ENCODE measurements around the gene TYROBP.
"Not testable (repeated sequence)": the region's sequence is repeated elsewhere in the genome, so short reads cannot be mapped to it uniquely, and the experiment has no call there.

TYROBP gene

GRCh38 chr19:35931874-35932202 is 23.7 kb upstream of the TYROBP start:
- no peak for DNase-seq (ENCODE audit: low read depth)

GRCh38 chr19:35931161-35931873 is 23.2 kb upstream of the TYROBP start:
- DNase-seq (ENCODE audit: low read depth): peak; percentile 98

- no peak for DNase-seq (ENCODE audit: low read depth)
These were observed 21.8 kb upstream of the TYROBP start for GRCh38 chr19:35929876-35930275.

- no peak for DNase-seq (ENCODE audit: low read depth)
These were observed 20.4 kb upstream of the TYROBP start for GRCh38 chr19:35928507-35928906.

- no peak for DNase-seq (ENCODE audit: low read depth)
These were observed 17.4 kb upstream of the TYROBP start for GRCh38 chr19:35925501-35925900.

- no peak for DNase-seq (ENCODE audit: low read depth)
These were observed 12.9 kb upstream of the TYROBP start for GRCh38 chr19:35921012-35921411.

GRCh38 chr19:35919306-35919705 is 11.2 kb upstream of the TYROBP start:
- DNase-seq (ENCODE audit: low read depth): no peak

GRCh38 chr19:35915443-35915842 is 7.3 kb upstream of the TYROBP start:
- no peak for DNase-seq (ENCODE audit: low read depth)

GRCh38 chr19:35913589-35913988 is 5.5 kb upstream of the TYROBP start:
- no peak for DNase-seq (ENCODE audit: low read depth)

GRCh38 chr19:35911790-35912189 is 3.7 kb upstream of the TYROBP start:
- no peak for DNase-seq (ENCODE audit: low read depth)

- DNase-seq (ENCODE audit: low read depth): no peak
These were observed 3.1 kb upstream of the TYROBP start for GRCh38 chr19:35911173-35911572.

- DNase-seq (ENCODE audit: low read depth): not testable (repeated sequence)
These were observed 2.3 kb upstream of the TYROBP start for GRCh38 chr19:35910355-35910754.

GRCh38 chr19:35909684-35910035 is 1.6 kb upstream of the TYROBP start:
- DNase-seq (ENCODE audit: low read depth): no peak

GRCh38 chr19:35908973-35909683 is 1.0 kb upstream of the TYROBP start:
- no peak for DNase-seq (ENCODE audit: low read depth)

GRCh38 chr19:35907377-35907745 is 734 bp downstream of the TYROBP start:
- DNase-seq (ENCODE audit: low read depth): no peak

- no peak for DNase-seq (ENCODE audit: low read depth)
These were observed 2.8 kb downstream of the TYROBP start for GRCh38 chr19:35905178-35905727.

GRCh38 chr19:35904311-35905068 is 3.6 kb downstream of the TYROBP start:
- DNase-seq (ENCODE audit: low read depth): no peak

- peak; percentile 86 for DNase-seq (ENCODE audit: low read depth)
These were observed 4.4 kb downstream of the TYROBP start for GRCh38 chr19:35903550-35904179.

GRCh38 chr19:35902870-35903475 is 5.1 kb downstream of the TYROBP start:
- DNase-seq (ENCODE audit: low read depth): no peak

GRCh38 chr19:35901854-35902661 is 6.0 kb downstream of the TYROBP start, which contains the start of gene HCST:
TSS of gene HCST (plus strand) at chr19:35902529. CDS start at chr19:35902594, 65 bp downstream.
- no peak for DNase-seq (ENCODE audit: low read depth)

- no peak for DNase-seq (ENCODE audit: low read depth)
These were observed 6.9 kb downstream of the TYROBP start for GRCh38 chr19:35901055-35901644.
